Skin of body (tissue), 3 donors: Measurements from ENCODE around the gene WDR7. TPM values are rescaled to one million over a fixed set of nuclear protein-coding genes. Genes with fewer than 3 reads are reported as not detected.

ENCODE experiments used
- DNase-seq: peaks from one replicate; lab custom pipeline; 2025; lab: John Stamatoyannopoulos, UW
- small RNA-seq: library from RNA; depleted of rRNA; stranded (forward); fragments of <200 nt; gene quantifications from one replicate; pipeline ENCODE3, GENCODE V24; 2014; ENCODE audit warnings: low replicate concordance
- total RNA-seq: library from RNA; depleted of rRNA; stranded (reverse); fragments of >200 nt; gene quantifications from one replicate; pipeline ENCODE4 v1.2.3, GENCODE V29; 2014

WDR7 gene
- total RNA-seq, 1 donor from 2014 or later: 27.0 TPM

GRCh38 chr18:57075716-57076400 lies 424.7 kb downstream of the WDR7 start:
- no peak for DNase-seq

- DNase-seq: no peak
Observed at GRCh38 chr18:57077005-57077765, 426.0 kb downstream of the WDR7 start.

- no peak for DNase-seq
Observed at GRCh38 chr18:57077786-57078552, 426.8 kb downstream of the WDR7 start.

- no peak for DNase-seq
Observed at GRCh38 chr18:57078614-57079013, 427.5 kb downstream of the WDR7 start.

GRCh38 chr18:57080479-57080878 lies 429.3 kb downstream of the WDR7 start:
- DNase-seq: no peak

- no peak for DNase-seq
Observed at GRCh38 chr18:57081899-57082298, 430.7 kb downstream of the WDR7 start.

- no peak for DNase-seq
Observed at GRCh38 chr18:57083485-57083884, 432.3 kb downstream of the WDR7 start.

- no peak for DNase-seq
Observed at GRCh38 chr18:57084331-57085271, 433.4 kb downstream of the WDR7 start.

GRCh38 chr18:57085371-57085770 lies 434.2 kb downstream of the WDR7 start:
- no peak for DNase-seq

- DNase-seq: no peak
Observed at GRCh38 chr18:57086163-57086562, 435.0 kb downstream of the WDR7 start.

Small RNAs within 50 kb of the gene (small RNA-seq; reads per million reads assigned to genes)
- gene RF00012: not detected
- gene RF00019: not detected

Other genes with a start within 250 kb of the WDR7 start
- gene TXNL1, start 12.8 kb upstream of the WDR7 start, total RNA-seq: 28.6 TPM